Muscle of leg (tissue), 11 donors: Measurements from ENCODE around the gene ALG1L2. TPM values are rescaled to one million over a fixed set of nuclear protein-coding genes. Genes with fewer than 3 reads are reported as not detected.
"Not testable (repeated sequence)": the region's sequence is repeated elsewhere in the genome, so short reads cannot be mapped to it uniquely, and the experiment has no call there.

Experiments
- DNase-seq: peaks from one replicate; pipeline ENCODE4 v3.0.0; 2013
- H3K27ac ChIP-seq: one replicate; pipeline ENCODE4 v1.5.1; 2013; ENCODE audit warnings: mild to moderate bottlenecking, low read length, control low read depth
- H3K27me3 ChIP-seq: one replicate; pipeline ENCODE4 v1.6.1; 2013; ENCODE audit warnings: low read length; ENCODE audit not compliant: control insufficient read depth, insufficient read depth
- H3K36me3 ChIP-seq: one replicate; pipeline ENCODE4 v1.6.1; 2013; ENCODE audit warnings: low read length; ENCODE audit not compliant: control insufficient read depth, insufficient read depth
- H3K4me1 ChIP-seq: one replicate; pipeline ENCODE4 v1.6.1; 2013; ENCODE audit warnings: low read length; ENCODE audit not compliant: control insufficient read depth, insufficient read depth
- H3K4me3 ChIP-seq: one replicate; pipeline ENCODE4 v1.5.1; 2013; ENCODE audit warnings: low read length, control low read depth
- H3K9me3 ChIP-seq: replicated peaks from 2 replicates; pipeline ENCODE4 v1.6.1; 2013; ENCODE audit warnings: low read depth, low read length; ENCODE audit not compliant: control insufficient read depth
- WGBS: methylation state at CpG from one replicate; pipeline ENCODE4 v1.1.5; 2013; ENCODE audit warnings: missing lambda C conversion rate; ENCODE audit not compliant: insufficient coverage; 5-methylcytosine and 5-hydroxymethylcytosine counted together
- polyA plus RNA-seq, 8 donors: library from polyadenylated mRNA; unstranded; fragments of 120-200 nt; gene quantifications; one replicate each; pipeline versions ENCODE4 v1.2.1 to v1.2.3, GENCODE V29; 2013; ENCODE audit warnings: inconsistent platforms in 1 of 8, low replicate concordance in 1 of 8; ENCODE audit not compliant: insufficient read length in 8 of 8, insufficient read depth in 1 of 8
- total RNA-seq: library from RNA; stranded (reverse); fragments of 120-200 nt; gene quantifications from one replicate; pipeline ENCODE4 v1.2.4, GENCODE V29; 2013

The ALG1L2 gene
- total and polyA plus RNA-seq, 9 donors, result 0.40 to 2.6 (median 1.2) TPM

DNA sequence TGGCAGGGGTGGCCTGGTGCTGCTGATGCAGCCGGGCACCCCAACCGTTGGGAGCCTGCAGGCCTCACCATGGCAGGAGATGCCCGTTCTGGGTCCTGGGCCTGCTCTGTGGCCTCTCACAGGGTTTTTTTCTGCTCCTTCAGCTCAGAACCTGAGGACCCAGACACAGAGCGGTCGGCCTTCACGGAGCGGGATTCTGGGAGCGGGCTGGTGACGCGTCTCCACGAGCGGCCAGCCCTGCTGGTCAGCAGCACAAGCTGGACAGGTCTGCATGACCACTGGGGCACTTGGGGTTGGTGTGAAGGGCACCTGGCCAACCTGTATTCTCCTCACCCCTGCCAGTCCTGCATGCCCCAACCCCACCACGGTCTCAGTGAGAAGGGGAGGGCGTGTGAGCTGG is 10.3 kb downstream of the ALG1L2 start:
- Histone ChIP-seq H3K27ac (no peak overlapping the region), H3K4me1 (peaks cover 28% of the 10 kb centered on the region), H3K36me3 (no peaks in the 10 kb centered on the region), H3K27me3 (no peaks in the 10 kb centered on the region), H3K4me3 (no peak overlapping the region), H3K9me3 (no peaks in the 10 kb centered on the region)
- WGBS, result 98% methylated on average over 12 of the region's 14 CpGs
- no peak for DNase-seq

DNA sequence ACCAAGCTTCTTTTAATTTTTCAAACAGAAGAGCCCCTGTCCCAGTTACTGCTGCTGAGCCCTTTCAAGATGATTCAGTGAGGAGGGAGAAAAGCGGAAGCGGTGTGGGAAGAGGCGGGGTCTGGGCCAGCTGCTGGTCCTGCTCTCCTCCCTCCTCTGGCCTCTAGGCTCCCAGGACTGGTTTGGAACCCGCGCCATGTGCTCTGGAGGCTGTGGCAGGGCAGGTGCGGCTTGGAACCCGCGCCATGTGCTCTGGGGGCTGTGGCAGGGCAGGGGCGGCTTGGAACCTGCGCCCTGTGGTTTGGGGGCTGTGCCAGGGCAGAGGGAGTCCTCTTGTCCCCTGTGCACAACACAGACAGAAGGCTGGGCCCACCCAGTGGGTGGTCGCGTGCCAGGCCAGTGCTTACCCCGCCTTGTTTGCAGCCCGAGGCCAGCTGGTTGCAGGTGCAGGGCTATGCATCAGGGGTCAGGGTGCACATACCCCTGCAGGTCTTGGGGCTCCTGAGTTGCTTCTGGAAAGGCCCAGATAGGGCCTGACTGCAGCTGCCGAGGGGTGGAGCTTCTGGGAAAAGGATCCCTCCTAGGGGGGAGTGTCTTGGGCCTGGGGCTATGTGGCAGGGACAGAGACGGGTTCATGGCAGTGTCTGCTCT is 12.2 kb downstream of the ALG1L2 start:
- H3K27ac ChIP-seq, result peak overlapping the region; percentile 51
- H3K9me3 ChIP-seq, result no peaks in the 10 kb centered on the region
- no peak for DNase-seq
- H3K36me3 ChIP-seq, result no peaks in the 10 kb centered on the region
- no peak overlapping the region for H3K4me3 ChIP-seq
- 70% methylated on average over 12 of the region's 16 CpGs for WGBS
- H3K27me3 ChIP-seq, result no peaks in the 10 kb centered on the region
- H3K4me1 ChIP-seq, result peaks cover 36% of the 10 kb centered on the region

- H3K27me3 ChIP-seq, result not testable (repeated sequence)
- Histone ChIP-seq H3K27ac (peak overlapping the region; percentile 51), H3K4me3 (peak overlapping the region; percentile 3)
Observed at GRCh38 chr3:130094491-130094941, 12.9 kb downstream of the ALG1L2 start.

GRCh38 chr3:130095858-130096257 is 14.2 kb downstream of the ALG1L2 start:
- not testable (repeated sequence) for H3K27me3 ChIP-seq, H3K9me3 ChIP-seq, H3K36me3 ChIP-seq, H3K4me3 ChIP-seq, DNase-seq
- no CpG with 5 or more reads among the region's 11 CpGs for WGBS
- peaks cover 42% of the 10 kb centered on the region for H3K4me1 ChIP-seq
- peak overlapping the region; percentile 20 for H3K27ac ChIP-seq

More at GRCh38 chr3:130094491-130094941, 12.9 kb downstream of the ALG1L2 start:
- H3K36me3 ChIP-seq, DNase-seq, H3K9me3 ChIP-seq: not testable (repeated sequence)
- peaks cover 41% of the 10 kb centered on the region for H3K4me1 ChIP-seq
- 73% methylated on average over 5 of the region's 11 CpGs for WGBS

GRCh38 chr3:130097096-130097495 is 15.5 kb downstream of the ALG1L2 start:
- H3K4me3 ChIP-seq, H3K9me3 ChIP-seq, H3K36me3 ChIP-seq, H3K27me3 ChIP-seq, H3K27ac ChIP-seq, DNase-seq: not testable (repeated sequence)
- H3K4me1 ChIP-seq, result peaks cover 42% of the 10 kb centered on the region
- 82% methylated on average over 8 of the region's 8 CpGs for WGBS

- not testable (repeated sequence) for H3K9me3 ChIP-seq, H3K36me3 ChIP-seq, H3K4me3 ChIP-seq, H3K27me3 ChIP-seq
- Histone ChIP-seq H3K4me1 (peaks cover 42% of the 10 kb centered on the region), H3K27ac (peak overlapping the region; percentile 42)
- 60% methylated on average over 8 of the region's 16 CpGs for WGBS
- peak; percentile 36 for DNase-seq
Observed at GRCh38 chr3:130097690-130098638, 16.3 kb downstream of the ALG1L2 start.

- H3K4me3 ChIP-seq, H3K36me3 ChIP-seq, H3K9me3 ChIP-seq, H3K27me3 ChIP-seq: not testable (repeated sequence)
- peak; percentile 68 for DNase-seq
- 11% methylated on average over 6 of the region's 19 CpGs for WGBS
- peaks cover 35% of the 10 kb centered on the region for H3K4me1 ChIP-seq
- H3K27ac ChIP-seq, result peak overlapping the region; percentile 72
Observed at GRCh38 chr3:130098639-130099385, 17.2 kb downstream of the ALG1L2 start.

DNA sequence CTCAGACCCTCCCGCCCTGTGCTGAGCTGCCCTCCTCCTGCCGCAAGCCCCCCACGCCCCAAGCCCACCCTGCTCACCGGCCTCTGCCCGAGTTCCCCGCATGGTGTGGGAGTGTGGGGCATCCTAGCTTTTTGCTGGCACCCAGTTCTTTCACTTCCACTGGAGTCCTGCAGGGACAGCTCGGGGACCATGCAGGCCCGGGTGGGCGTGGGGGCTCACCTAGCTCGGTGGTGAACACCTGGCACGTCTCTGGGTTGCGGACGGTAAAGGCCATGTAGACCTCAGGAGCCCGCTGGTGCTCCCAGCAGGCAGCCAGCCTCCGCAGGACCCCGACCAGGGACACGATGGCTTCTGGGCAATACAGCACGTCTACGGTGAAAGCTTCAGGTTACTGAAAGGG is 20.9 kb downstream of the ALG1L2 start:
- not testable (repeated sequence) for H3K27me3 ChIP-seq, H3K4me3 ChIP-seq, H3K9me3 ChIP-seq, DNase-seq, H3K27ac ChIP-seq, H3K36me3 ChIP-seq
- WGBS, result 83% methylated on average over 12 of the region's 19 CpGs
- peaks cover 10% of the 10 kb centered on the region for H3K4me1 ChIP-seq

DNA sequence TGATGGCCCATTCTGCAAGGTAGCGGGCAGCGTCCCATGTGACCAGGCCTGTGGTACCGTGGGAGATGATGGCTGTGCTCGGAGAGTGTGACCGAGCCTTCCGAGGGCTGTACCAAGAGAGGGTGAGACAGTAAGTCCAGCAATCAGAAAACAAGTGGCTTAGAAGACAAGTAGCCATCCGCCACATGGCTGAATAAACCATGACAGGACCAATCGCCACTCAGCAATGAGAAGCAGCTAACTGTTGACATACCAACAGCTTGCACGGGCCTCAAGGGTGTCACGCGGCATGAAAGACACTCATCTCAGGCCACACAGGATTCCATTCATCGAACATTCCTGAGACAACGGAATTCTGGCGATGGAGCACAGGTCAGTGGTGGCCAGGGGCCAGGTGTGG is 22.6 kb downstream of the ALG1L2 start:
- H3K27ac ChIP-seq, H3K4me1 ChIP-seq, H3K4me3 ChIP-seq, H3K36me3 ChIP-seq, H3K27me3 ChIP-seq, DNase-seq, H3K9me3 ChIP-seq: not testable (repeated sequence)
- WGBS, result 97% methylated on average over 6 of the region's 14 CpGs
